MM.1S (cell line): ENCODE measurements around the gene CAPN11.

Experiments used
- EZH2 ChIP-seq: fragments of 300-600 bp; sonication (generic); optimal IDR thresholded peaks from 2 replicates; pipeline ENCODE3; 2017; ENCODE audit warnings: low read depth, mild to moderate bottlenecking, antibody characterized with exemption, low read length, mixed read lengths
- EZH2phosphoT487 ChIP-seq: fragments of 300-600 bp; sonication (generic); IDR thresholded peaks from 2 replicates; pipeline ENCODE4 v1.6.1; 2018; ENCODE audit warnings: antibody characterized with exemption, low read length
- TF ChIP-seq, protein P1 (sequence below): fragments of 300-600 bp; sonication (generic); IDR thresholded peaks from 2 replicates; pipeline ENCODE4 v1.5.1; 2016; ENCODE audit warnings: antibody characterized with exemption, low read length, mixed read lengths

DNA sequence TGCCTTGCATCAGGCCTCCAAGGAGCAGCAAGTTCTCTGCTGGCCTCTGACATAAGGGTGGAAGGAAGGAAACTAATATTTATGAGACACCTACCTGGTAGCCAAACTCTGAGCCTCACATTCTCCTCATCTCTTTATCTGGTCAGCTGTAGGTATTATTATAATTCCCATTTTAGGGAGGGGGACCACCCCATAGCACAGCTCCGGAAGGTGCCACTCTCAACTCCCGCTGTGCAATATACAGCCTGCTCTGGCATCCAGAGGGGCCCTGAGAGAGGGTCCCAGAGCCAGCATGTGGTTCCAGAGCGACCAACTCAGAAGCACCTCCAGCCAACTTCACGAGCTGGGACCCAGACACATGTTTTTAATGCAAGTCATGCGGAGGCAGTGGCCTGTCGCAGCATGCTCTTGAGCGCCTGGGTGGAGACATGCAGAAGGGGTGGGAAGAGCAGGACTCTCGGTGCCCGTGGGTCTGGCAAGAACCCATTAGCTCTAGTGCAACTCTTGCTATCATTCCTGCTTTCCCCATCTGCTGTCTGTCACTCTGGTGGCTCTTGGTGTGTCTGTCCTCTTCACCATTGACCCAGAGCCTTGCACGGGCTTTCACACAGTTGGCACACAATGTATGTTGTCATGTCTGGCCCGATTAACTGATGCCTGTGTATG, 43.2 kb downstream of the CAPN11 start:
- TF ChIP-seq, protein P1, sequence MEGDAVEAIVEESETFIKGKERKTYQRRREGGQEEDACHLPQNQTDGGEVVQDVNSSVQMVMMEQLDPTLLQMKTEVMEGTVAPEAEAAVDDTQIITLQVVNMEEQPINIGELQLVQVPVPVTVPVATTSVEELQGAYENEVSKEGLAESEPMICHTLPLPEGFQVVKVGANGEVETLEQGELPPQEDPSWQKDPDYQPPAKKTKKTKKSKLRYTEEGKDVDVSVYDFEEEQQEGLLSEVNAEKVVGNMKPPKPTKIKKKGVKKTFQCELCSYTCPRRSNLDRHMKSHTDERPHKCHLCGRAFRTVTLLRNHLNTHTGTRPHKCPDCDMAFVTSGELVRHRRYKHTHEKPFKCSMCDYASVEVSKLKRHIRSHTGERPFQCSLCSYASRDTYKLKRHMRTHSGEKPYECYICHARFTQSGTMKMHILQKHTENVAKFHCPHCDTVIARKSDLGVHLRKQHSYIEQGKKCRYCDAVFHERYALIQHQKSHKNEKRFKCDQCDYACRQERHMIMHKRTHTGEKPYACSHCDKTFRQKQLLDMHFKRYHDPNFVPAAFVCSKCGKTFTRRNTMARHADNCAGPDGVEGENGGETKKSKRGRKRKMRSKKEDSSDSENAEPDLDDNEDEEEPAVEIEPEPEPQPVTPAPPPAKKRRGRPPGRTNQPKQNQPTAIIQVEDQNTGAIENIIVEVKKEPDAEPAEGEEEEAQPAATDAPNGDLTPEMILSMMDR = no peak
- no peak for TF ChIP-seq EZH2
- TF ChIP-seq EZH2phosphoT487 = no peak
